H1 (cell line): ENCODE measurements around the gene RNF157.

Experiments
- CTCF ChIP-seq, 3 experiments: IDR thresholded peaks; 1 replicate in 2 of 3; 2 replicates in 1 of 3; pipeline versions ENCODE4 v1.5.1 to v1.6.1; 2011; ENCODE audit warnings: low read length in 3 of 3, mild to moderate bottlenecking in 3 of 3, inconsistent platforms in 2 of 3, low read depth in 1 of 3, moderate library complexity in 1 of 3; ENCODE audit not compliant: insufficient read depth in 1 of 3; ENCODE audit errors: control extremely low read depth in 1 of 3
- EZH2 ChIP-seq: fragments of 200-600 bp; sonication (generic); IDR thresholded peaks from 2 replicates; pipeline ENCODE4 v1.7.1; 2012; ENCODE audit warnings: low read depth, mild to moderate bottlenecking, moderate library complexity, low read length, inconsistent platforms; ENCODE audit not compliant: severe bottlenecking
- KDM4A ChIP-seq: IDR thresholded peaks from one replicate; pipeline ENCODE4 v1.7.1; 2012; ENCODE audit warnings: low read depth, mild to moderate bottlenecking, moderate library complexity, low read length, inconsistent platforms; ENCODE audit not compliant: severe bottlenecking
- POLR2A ChIP-seq, 2 experiments: IDR thresholded peaks; 1 replicate in 1 of 2; 2 replicates in 1 of 2; pipeline ENCODE4 v1.6.1; 2011; ENCODE audit warnings: low read depth in 2 of 2, low read length in 2 of 2, mild to moderate bottlenecking in 2 of 2; ENCODE audit errors: control extremely low read depth in 1 of 2
- POLR2AphosphoS5 ChIP-seq: IDR thresholded peaks from 2 replicates; pipeline ENCODE4 v1.6.1; 2011; ENCODE audit warnings: low read depth, low read length

DNA sequence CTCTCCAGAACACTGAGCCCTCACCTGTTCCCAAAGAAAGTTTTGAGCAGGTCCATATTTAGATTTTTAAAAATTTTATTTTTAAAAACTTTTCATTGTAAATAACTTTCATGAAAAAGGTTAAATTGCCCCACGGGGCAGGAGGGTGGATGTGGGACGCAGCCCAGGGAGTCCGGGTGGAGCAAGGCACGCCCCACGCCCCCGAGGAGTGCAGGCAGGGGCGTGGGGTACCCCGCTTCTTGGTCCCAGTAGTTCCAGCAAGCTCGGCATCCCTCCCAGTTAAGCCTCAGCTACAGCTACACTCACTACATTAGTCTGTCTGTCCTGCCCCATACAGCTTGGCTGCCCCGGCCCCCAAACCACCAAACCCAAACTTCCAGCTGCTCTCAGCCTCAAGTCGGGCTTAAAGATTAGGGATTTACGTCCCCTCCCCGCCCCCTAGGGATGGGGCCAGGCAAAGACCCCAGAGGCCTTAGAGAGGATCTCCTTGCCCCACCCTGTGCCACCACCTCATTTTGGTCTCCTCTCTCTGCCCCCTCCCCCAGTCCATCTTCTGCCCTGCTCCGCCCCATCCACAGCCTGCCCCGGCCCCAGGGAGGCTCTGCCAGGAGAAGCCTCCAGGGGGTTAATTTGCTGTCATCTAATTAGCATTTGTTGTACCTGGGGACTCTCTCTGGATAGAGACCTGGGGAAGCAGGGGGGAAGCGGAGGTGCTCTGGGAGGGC, 103.9 kb downstream of the RNF157 start:
- TF ChIP-seq POLR2A (IDR thresholded peaks at IDR 0.05; ENCODE audit: control extremely low read depth in 1 of 2, low read depth in 2 of 2, low read length in 2 of 2) (no peak), EZH2 (no peak), CTCF (IDR thresholded peaks at IDR 0.05; ENCODE audit: control extremely low read depth in 1 of 3, insufficient read depth in 1 of 3, low read depth in 1 of 3, low read length in 3 of 3) (peak in 2 of 3 experiments; percentile 9 to 18; a peak in 2 of 4 replicates), POLR2AphosphoS5 (no peak), KDM4A (no peak)
